ENCODE data around the gene D2HGDH. TPM values are rescaled to one million over a fixed set of nuclear protein-coding genes. Genes with fewer than 3 reads are reported as not detected.

Gene D2HGDH
- total and polyA plus RNA-seq, 2 of the 8 experiments (the other 6 are each of a cell fraction or from before 2014, with no cell fraction given) = 3.4 to 8.1 TPM

DNA sequence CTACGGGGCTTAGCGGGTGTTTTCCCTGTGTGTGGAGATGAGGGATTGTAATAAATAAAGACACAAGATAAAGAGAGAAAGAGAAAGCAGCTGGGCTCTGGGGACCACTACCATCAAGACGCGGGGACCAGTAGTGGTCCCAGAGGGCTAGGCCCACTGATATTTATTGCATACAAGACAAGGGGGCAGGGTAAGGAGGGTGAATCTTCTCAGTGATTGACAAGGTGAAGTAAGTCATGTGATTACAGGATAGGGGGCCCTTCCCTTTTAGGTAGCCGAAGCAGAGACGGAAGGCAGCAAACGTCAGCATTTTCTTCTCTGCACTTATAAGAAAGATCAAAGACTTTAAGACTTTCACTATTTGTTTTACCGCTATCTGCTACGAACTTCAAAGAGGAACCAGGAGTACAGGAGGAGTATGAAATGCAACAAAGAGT is 37.7 kb downstream of the D2HGDH start:
- no peak overlapping the region for H4K91ac ChIP-seq (replicated peaks; ENCODE audit: insufficient read length, low read length)
- H3K79me1 ChIP-seq (ENCODE audit: low read depth, low read length) = no peaks in the 10 kb centered on the region
- ChIA-PET CTCF (ENCODE audit: partially characterized antibody) (interaction anchor here (0.5 to 1.7 kb wide), 4 partner anchors 8 to 32 kb away, joined by 3 to 5 read pairs (median 4); no protein-coding TSS in a partner anchor), POLR2A (ENCODE audit: partially characterized antibody) (interaction anchor here (1.5 to 1.8 kb wide), 2 partner anchors 17 to 71 kb away, joined by 4 to 5 read pairs; partner anchors contain the start of gene ING5)
- no peak overlapping the region for H3K23ac ChIP-seq (ENCODE audit: insufficient read length)
- H3K4me1 ChIP-seq (replicated peaks in 1 of 4; ENCODE audit: control insufficient read depth in 3 of 4, insufficient read depth in 4 of 4, low read length in 3 of 4) = peaks cover 0 to 14% (median 9%) of the 10 kb centered on the region in 4 experiments; a peak in 5 of 7 replicates
- H2BK120ac ChIP-seq (replicated peaks; ENCODE audit: low read depth, low read length) = no peak overlapping the region
- no peak overlapping the region for H3K9ac ChIP-seq (replicated peaks in 1 of 4; ENCODE audit: extremely low read depth in 1 of 4, low read depth in 3 of 4, low read length in 3 of 4)
- H3K36me3 ChIP-seq (ENCODE audit: control insufficient read depth in 2 of 4, insufficient read depth in 4 of 4, low read length in 3 of 4) = no peaks in the 10 kb centered on the region
- H4K5ac ChIP-seq (ENCODE audit: insufficient read length, low read depth, low read length) = no peak overlapping the region
- H3K4ac ChIP-seq (replicated peaks; ENCODE audit: insufficient read length, low read depth, low read length) = no peak overlapping the region
- H4K20me1 ChIP-seq (replicated peaks in 1 of 2; ENCODE audit: control insufficient read depth in 1 of 2, insufficient read depth in 2 of 2, low read length in 2 of 2) = peaks cover 0 to 2% of the 10 kb centered on the region in 2 experiments
- H3K27me3 ChIP-seq (replicated peaks in 1 of 4; ENCODE audit: control insufficient read depth in 3 of 4, extremely low read depth in 1 of 4, insufficient read depth in 3 of 4, low read length in 3 of 4) = no peaks in the 10 kb centered on the region
- no peak overlapping the region for H3K4me2 ChIP-seq (ENCODE audit: insufficient read depth in 1 of 2, low read depth in 2 of 2, low read length in 2 of 2)
- peak overlapping the region; percentile 80; the same call in 1 of the 2 replicates for H4K8ac ChIP-seq (ENCODE audit: extremely low read depth, insufficient read depth, low read length)
- no peak overlapping the region for H3K4me3 ChIP-seq (ENCODE audit: extremely low read depth in 1 of 4, insufficient read depth in 2 of 4, low read depth in 3 of 4, low read length in 4 of 4)
- H3K18ac ChIP-seq (ENCODE audit: extremely low read depth, low read length) = no peak overlapping the region
- H2AK5ac ChIP-seq (ENCODE audit: low read depth, low read length) = no peak overlapping the region
- H3K23me2 ChIP-seq (ENCODE audit: low read depth, low read length) = no peaks in the 10 kb centered on the region
- no peak overlapping the region for H2AFZ ChIP-seq (ENCODE audit: low read length)
- no peaks in the 10 kb centered on the region for H3K79me2 ChIP-seq (ENCODE audit: control insufficient read depth in 1 of 2, insufficient read depth in 2 of 2, low read length in 2 of 2)
- no peak overlapping the region for H2BK12ac ChIP-seq (ENCODE audit: low read depth, low read length)
- 94% methylated on average over 9 of the region's 9 CpGs; no CpG with 5 or more reads in 1 of the 2 experiments for WGBS, 2 experiments (ENCODE audit: extremely low coverage in 1 of 2, insufficient coverage in 1 of 2, insufficient read length in 1 of 2, insufficient replicate concordance in 2 of 2, low coverage in 1 of 2, low lambda C conversion rate in 2 of 2, missing lambda C conversion rate in 1 of 2)
- DNase-seq (ENCODE audit: low read depth in 1 of 2, low spot score in 2 of 2) (no peak), FAIRE-seq (no peak)
- H3K14ac ChIP-seq (ENCODE audit: insufficient read length) = no peak overlapping the region
- H2BK20ac ChIP-seq (ENCODE audit: low read length) = no peak overlapping the region
- H3K9me3 ChIP-seq (ENCODE audit: insufficient read depth in 2 of 2, low read depth in 1 of 2, low read length in 1 of 2) = no peaks in the 10 kb centered on the region
- H2BK15ac ChIP-seq (ENCODE audit: low read length) = no peak overlapping the region
- no peak for TF ChIP-seq NANOG (IDR thresholded peaks at IDR 0.05; ENCODE audit: insufficient read depth, low read depth, low read length, poor library complexity, severe bottlenecking)
- TF ChIP-seq TBP (IDR thresholded peaks at IDR 0.05; ENCODE audit: low read depth, low read length) = no peak
- no peak for TF ChIP-seq CBX8 (IDR thresholded peaks at IDR 0.05; ENCODE audit: borderline replicate concordance, low read depth, low read length)
- TF ChIP-seq GABPA (IDR thresholded peaks at IDR 0.05; ENCODE audit: borderline replicate concordance, insufficient read depth, low read length) = no peak
- no peak for TF ChIP-seq CREB1 (IDR thresholded peaks at IDR 0.05)
- TF ChIP-seq BACH1 (IDR thresholded peaks at IDR 0.05; ENCODE audit: low read length) = no peak
- no peak for TF ChIP-seq CHD1 (IDR thresholded peaks at IDR 0.05; ENCODE audit: low read depth, low read length)
- TF ChIP-seq TAF7 (optimal IDR thresholded peaks at IDR 0.05; ENCODE audit: borderline replicate concordance, low read depth, low read length) = no peak
- no peak for TF ChIP-seq BCL11A (IDR thresholded peaks at IDR 0.05; ENCODE audit: low read depth in 2 of 2, low read length in 2 of 2)
- TF ChIP-seq RNF2 (IDR thresholded peaks at IDR 0.05; ENCODE audit: borderline replicate concordance, low read depth, low read length, missing control alignments, poor library complexity, severe bottlenecking) = no peak
- H3K56ac ChIP-seq (replicated peaks; ENCODE audit: insufficient read length, low read depth, low read length) = no peak overlapping the region
- no peak overlapping the region for H3K27ac ChIP-seq (ENCODE audit: low read depth, low read length)
- no peak overlapping the region for H2BK5ac ChIP-seq (ENCODE audit: low read depth, low read length)
